ENCODE data around the gene IQSEC1.

IQSEC1 gene

GRCh38 chr3:13013994-13014754, 59.1 kb downstream of the IQSEC1 start:
- DNase-seq (ENCODE audit: low read depth): no peak
- TF ChIP-seq, protein P1, sequence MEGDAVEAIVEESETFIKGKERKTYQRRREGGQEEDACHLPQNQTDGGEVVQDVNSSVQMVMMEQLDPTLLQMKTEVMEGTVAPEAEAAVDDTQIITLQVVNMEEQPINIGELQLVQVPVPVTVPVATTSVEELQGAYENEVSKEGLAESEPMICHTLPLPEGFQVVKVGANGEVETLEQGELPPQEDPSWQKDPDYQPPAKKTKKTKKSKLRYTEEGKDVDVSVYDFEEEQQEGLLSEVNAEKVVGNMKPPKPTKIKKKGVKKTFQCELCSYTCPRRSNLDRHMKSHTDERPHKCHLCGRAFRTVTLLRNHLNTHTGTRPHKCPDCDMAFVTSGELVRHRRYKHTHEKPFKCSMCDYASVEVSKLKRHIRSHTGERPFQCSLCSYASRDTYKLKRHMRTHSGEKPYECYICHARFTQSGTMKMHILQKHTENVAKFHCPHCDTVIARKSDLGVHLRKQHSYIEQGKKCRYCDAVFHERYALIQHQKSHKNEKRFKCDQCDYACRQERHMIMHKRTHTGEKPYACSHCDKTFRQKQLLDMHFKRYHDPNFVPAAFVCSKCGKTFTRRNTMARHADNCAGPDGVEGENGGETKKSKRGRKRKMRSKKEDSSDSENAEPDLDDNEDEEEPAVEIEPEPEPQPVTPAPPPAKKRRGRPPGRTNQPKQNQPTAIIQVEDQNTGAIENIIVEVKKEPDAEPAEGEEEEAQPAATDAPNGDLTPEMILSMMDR (IDR thresholded peaks at IDR 0.05; ENCODE audit: low read depth, low read length): no peak
- TF ChIP-seq MYC (IDR thresholded peaks at IDR 0.05; ENCODE audit: low read depth, low read length) (no peak), POLR2A (IDR thresholded peaks at IDR 0.05; ENCODE audit: extremely low read depth, insufficient read length) (no peak)
- TF ChIP-seq, protein P2, sequence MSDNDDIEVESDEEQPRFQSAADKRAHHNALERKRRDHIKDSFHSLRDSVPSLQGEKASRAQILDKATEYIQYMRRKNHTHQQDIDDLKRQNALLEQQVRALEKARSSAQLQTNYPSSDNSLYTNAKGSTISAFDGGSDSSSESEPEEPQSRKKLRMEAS (IDR thresholded peaks at IDR 0.05; ENCODE audit: low read depth, low read length): no peak
- H3K4me3 ChIP-seq (ENCODE audit: low read depth, low read length): no peak overlapping the region

- DNase-seq (ENCODE audit: low read depth): no peak
- no peak overlapping the region for H3K4me3 ChIP-seq (ENCODE audit: low read depth, low read length)
- TF ChIP-seq POLR2A (IDR thresholded peaks at IDR 0.05; ENCODE audit: extremely low read depth, insufficient read length) (no peak), MYC (IDR thresholded peaks at IDR 0.05; ENCODE audit: low read depth, low read length) (no peak)
Measured at GRCh38 chr3:13013566-13013965, 59.7 kb downstream of the IQSEC1 start.

DNA sequence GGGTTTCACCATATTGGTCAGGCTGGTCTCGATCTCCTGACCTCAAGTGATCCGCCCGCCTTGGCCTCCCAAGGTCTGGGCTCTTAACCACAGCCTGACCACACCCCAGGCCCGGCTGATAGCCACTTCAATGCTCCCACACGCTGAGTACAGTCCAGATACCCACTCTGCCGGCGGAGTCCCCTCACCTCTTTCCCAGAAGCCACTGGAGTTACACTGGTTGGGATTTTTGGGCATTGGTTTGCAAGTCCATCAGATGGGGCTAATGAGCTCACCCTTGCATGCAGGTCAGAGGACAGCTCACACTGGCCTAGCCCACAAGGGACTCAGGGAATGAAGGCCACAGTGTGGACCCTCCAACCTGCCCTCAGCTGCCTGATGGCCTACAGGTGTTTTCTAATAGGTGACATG, 60.1 kb downstream of the IQSEC1 start:
- DNase-seq (ENCODE audit: low read depth): no peak
- TF ChIP-seq, protein P1 (IDR thresholded peaks at IDR 0.05; ENCODE audit: low read depth, low read length): no peak
- TF ChIP-seq, protein P2 (IDR thresholded peaks at IDR 0.05; ENCODE audit: low read depth, low read length): no peak
- no peak for TF ChIP-seq MYC (IDR thresholded peaks at IDR 0.05; ENCODE audit: low read depth, low read length)
- no peak for TF ChIP-seq POLR2A (IDR thresholded peaks at IDR 0.05; ENCODE audit: extremely low read depth, insufficient read length)
- H3K4me3 ChIP-seq (ENCODE audit: low read depth, low read length): no peak overlapping the region

DNA sequence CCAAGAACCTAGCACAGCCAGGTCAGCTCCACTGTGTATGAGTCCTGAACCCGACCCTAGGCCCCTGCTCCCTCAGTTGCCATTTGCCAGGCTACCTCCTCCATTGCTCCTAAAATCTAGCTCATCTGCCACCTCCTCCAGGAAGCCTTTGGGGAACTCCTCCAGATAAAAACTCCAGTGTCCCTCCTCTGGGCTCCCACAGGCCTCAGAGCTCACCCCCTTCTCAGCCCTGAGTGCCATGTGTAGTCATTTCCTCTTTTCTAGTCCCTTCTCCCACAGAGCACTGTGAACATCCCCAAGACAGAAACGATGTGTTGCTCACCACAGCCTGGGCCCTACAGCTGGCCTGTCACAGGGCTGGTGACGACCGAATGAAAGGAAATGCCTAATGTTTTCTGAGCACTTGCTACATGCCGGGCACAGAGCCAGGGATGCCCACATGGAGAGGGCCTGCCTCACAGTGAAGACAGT, 61.0 kb downstream of the IQSEC1 start:
- DNase-seq (ENCODE audit: low read depth): peak; percentile 94
- no peak overlapping the region for H3K4me3 ChIP-seq (ENCODE audit: low read depth, low read length)

GRCh38 chr3:13011573-13012220, 61.5 kb downstream of the IQSEC1 start:
- TF ChIP-seq, protein P1 (IDR thresholded peaks at IDR 0.05; ENCODE audit: low read depth, low read length): no peak
- TF ChIP-seq, protein P2 (IDR thresholded peaks at IDR 0.05; ENCODE audit: low read depth, low read length): peak; percentile 84
- peak; percentile 33 for TF ChIP-seq POLR2A (IDR thresholded peaks at IDR 0.05; ENCODE audit: extremely low read depth, insufficient read length)
- TF ChIP-seq MYC (IDR thresholded peaks at IDR 0.05; ENCODE audit: low read depth, low read length): peak; percentile 56; the same call in 1 of the 2 replicates
- H3K4me3 ChIP-seq (ENCODE audit: low read depth, low read length): no peak overlapping the region
- peak; percentile 93 for DNase-seq (ENCODE audit: low read depth)

More for the DNA sequence above, 61.0 kb downstream of the IQSEC1 start:
- peak; percentile 58 for TF ChIP-seq MYC (IDR thresholded peaks at IDR 0.05; ENCODE audit: low read depth, low read length)
- TF ChIP-seq POLR2A (IDR thresholded peaks at IDR 0.05; ENCODE audit: extremely low read depth, insufficient read length): no peak
- TF ChIP-seq, protein P2 (IDR thresholded peaks at IDR 0.05; ENCODE audit: low read depth, low read length): peak; percentile 81

DNA sequence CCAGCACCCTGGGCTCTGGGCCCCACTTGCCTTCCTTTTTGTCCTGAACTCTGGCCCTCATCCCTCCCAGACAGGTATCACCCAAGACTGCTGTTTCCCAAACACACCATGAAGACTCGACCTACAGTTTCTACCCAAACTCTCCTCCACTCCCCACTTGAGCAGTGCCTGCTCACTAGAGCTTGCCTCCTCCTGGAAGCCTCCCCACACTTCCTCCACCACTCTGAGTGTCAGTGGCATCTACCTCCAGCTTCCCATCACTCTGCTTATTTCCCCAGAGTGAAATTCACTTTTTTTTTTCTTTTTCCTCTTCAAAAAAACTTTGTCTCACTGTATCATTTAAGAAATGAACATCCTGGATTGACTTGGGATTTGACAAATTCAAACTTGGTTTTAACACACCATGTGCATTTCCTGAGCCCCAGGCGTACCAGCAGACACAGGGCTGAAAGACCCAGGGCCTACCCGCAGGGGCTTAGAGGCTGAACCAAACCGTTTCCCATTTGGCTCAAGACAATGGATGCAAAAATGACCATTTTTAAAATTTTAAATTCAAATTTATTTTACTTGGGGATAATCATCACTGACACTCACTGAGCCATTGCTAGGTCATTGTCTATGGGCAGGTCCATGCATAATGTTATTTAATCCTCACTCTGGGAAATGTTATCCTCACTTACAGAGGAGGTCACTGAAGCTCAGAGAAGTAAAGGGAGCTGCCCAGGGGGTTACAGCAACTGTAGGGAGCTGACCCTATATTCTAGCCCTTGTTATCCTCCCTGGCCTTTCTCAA, 62.3 kb downstream of the IQSEC1 start:
- H3K4me3 ChIP-seq (ENCODE audit: low read depth, low read length): no peak overlapping the region
- TF ChIP-seq POLR2A (IDR thresholded peaks at IDR 0.05; ENCODE audit: extremely low read depth, insufficient read length) (no peak), MYC (IDR thresholded peaks at IDR 0.05; ENCODE audit: low read depth, low read length) (no peak)
- TF ChIP-seq, protein P1 (IDR thresholded peaks at IDR 0.05; ENCODE audit: low read depth, low read length): no peak
- TF ChIP-seq, protein P2 (IDR thresholded peaks at IDR 0.05; ENCODE audit: low read depth, low read length): no peak
- DNase-seq (ENCODE audit: low read depth): no peak
